DOHH2 (cell line): ENCODE results near the gene GPX1.

ENCODE experiments used
- H3F3A ChIP-seq: fragments of 200-600 bp; sonication (generic), shearing (Covaris generic); 2 replicates; pipeline ENCODE4 v1.6.0; 2016; ENCODE audit warnings: antibody characterized with exemption, mild to moderate bottlenecking; ENCODE audit not compliant: control insufficient read depth, insufficient read depth
- H3K27ac ChIP-seq: fragments of 200-600 bp; sonication (generic); 2 replicates; pipeline ENCODE4 v1.5.1; 2014; ENCODE audit warnings: low read depth, mild to moderate bottlenecking, low read length, moderate library complexity
- H3K27me3 ChIP-seq: fragments of 200-600 bp; sonication (generic); 2 replicates; pipeline ENCODE4 v1.6.1; 2014; ENCODE audit warnings: mild to moderate bottlenecking, low read length, mixed read lengths; ENCODE audit not compliant: control insufficient read depth
- H3K36me3 ChIP-seq: fragments of 200-600 bp; sonication (generic); 2 replicates; pipeline ENCODE4 v1.6.1; 2014; ENCODE audit warnings: mild to moderate bottlenecking, low read length, moderate library complexity, mixed read lengths; ENCODE audit not compliant: control insufficient read depth
- H3K4me1 ChIP-seq: fragments of 200-600 bp; sonication (generic); 2 replicates; pipeline ENCODE4 v1.6.1; 2014; ENCODE audit warnings: mild to moderate bottlenecking, low read length, mixed read lengths; ENCODE audit not compliant: control insufficient read depth
- H3K4me2 ChIP-seq: fragments of 200-600 bp; sonication (generic); 2 replicates; pipeline ENCODE4 v1.6.0; 2014; ENCODE audit warnings: mild to moderate bottlenecking, low read length, moderate library complexity
- H3K4me3 ChIP-seq: fragments of 200-600 bp; sonication (generic); 2 replicates; pipeline ENCODE4 v1.5.1; 2014; ENCODE audit warnings: mild to moderate bottlenecking, low read length, mixed read lengths
- H3K79me2 ChIP-seq: fragments of 200-600 bp; sonication (generic); 2 replicates; pipeline ENCODE4 v1.6.1; 2014; ENCODE audit warnings: mild to moderate bottlenecking, low read length, mixed read lengths; ENCODE audit not compliant: control insufficient read depth
- H3K9me2 ChIP-seq: fragments of 200-600 bp; sonication (generic); replicated peaks from 2 replicates; pipeline ENCODE4 v1.6.1; 2014; ENCODE audit warnings: mild to moderate bottlenecking, low read length, mixed read lengths; ENCODE audit not compliant: control insufficient read depth
- H3K9me3 ChIP-seq: fragments of 200-600 bp; sonication (generic); 2 replicates; pipeline ENCODE4 v1.6.1; 2014; ENCODE audit warnings: antibody characterized with exemption, low read length, mixed read lengths; ENCODE audit not compliant: control insufficient read depth, insufficient read depth
- H4K20me1 ChIP-seq: fragments of 200-600 bp; sonication (generic); 2 replicates; pipeline ENCODE4 v1.6.0; 2014; ENCODE audit warnings: low read depth, mild to moderate bottlenecking, antibody characterized with exemption, low read length, moderate library complexity; ENCODE audit not compliant: control insufficient read depth, insufficient read depth
- EZH2phosphoT487 ChIP-seq: fragments of 200-600 bp; sonication (generic); IDR thresholded peaks from 2 replicates; pipeline ENCODE4 v1.6.1; 2017; ENCODE audit warnings: borderline replicate concordance, mild to moderate bottlenecking, antibody characterized with exemption, low read length, moderate library complexity, mixed read lengths
- TF ChIP-seq, protein P1 (sequence below): fragments of 200-600 bp; sonication (generic); IDR thresholded peaks from one replicate; pipeline ENCODE4 v1.5.1; 2014; ENCODE audit warnings: antibody characterized with exemption, mild to moderate bottlenecking, low read depth, low read length; ENCODE audit not compliant: poor library complexity, severe bottlenecking

The GPX1 gene

GRCh38 chr3:49386056-49386756, 28.1 kb upstream of the GPX1 start:
- Histone ChIP-seq H3K4me1 (peaks cover 50% of the 10 kb centered on the region), H3K9me2 (no peaks in the 10 kb centered on the region), H3K4me2 (peak overlapping the region; percentile 41), H3F3A (no peaks in the 10 kb centered on the region), H3K79me2 (peaks cover 98% of the 10 kb centered on the region), H4K20me1 (peaks cover 29% of the 10 kb centered on the region; the same call in 1 of the 2 replicates), H3K27ac (0 out of 2 replicates have a peak overlapping the region, but pooled peaks have one; percentile 0), H3K27me3 (no peaks in the 10 kb centered on the region), H3K36me3 (peaks cover 30% of the 10 kb centered on the region), H3K9me3 (no peaks in the 10 kb centered on the region), H3K4me3 (no peak overlapping the region; the same call in 1 of the 2 replicates)
- no peak for TF ChIP-seq EZH2phosphoT487
- TF ChIP-seq, protein P1, sequence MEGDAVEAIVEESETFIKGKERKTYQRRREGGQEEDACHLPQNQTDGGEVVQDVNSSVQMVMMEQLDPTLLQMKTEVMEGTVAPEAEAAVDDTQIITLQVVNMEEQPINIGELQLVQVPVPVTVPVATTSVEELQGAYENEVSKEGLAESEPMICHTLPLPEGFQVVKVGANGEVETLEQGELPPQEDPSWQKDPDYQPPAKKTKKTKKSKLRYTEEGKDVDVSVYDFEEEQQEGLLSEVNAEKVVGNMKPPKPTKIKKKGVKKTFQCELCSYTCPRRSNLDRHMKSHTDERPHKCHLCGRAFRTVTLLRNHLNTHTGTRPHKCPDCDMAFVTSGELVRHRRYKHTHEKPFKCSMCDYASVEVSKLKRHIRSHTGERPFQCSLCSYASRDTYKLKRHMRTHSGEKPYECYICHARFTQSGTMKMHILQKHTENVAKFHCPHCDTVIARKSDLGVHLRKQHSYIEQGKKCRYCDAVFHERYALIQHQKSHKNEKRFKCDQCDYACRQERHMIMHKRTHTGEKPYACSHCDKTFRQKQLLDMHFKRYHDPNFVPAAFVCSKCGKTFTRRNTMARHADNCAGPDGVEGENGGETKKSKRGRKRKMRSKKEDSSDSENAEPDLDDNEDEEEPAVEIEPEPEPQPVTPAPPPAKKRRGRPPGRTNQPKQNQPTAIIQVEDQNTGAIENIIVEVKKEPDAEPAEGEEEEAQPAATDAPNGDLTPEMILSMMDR: no peak

DNA sequence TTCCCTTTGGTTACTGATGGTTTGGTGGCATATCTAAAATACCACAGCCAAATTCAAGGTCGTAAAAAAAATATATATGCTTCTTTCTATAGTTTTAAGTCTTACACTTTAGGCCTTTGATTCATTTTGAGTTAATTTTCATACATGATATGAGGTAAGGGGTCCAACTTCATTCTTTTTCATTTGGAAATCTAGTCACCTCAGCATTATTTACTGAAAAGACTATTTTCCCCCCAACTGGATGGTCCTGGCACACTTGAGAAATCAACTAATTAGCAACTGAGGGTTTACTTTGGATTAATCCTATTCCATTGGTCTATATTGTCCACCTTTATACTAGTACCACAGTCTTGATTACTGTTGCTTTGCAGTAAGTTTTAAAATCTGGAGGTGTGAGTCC, 27.5 kb upstream of the GPX1 start:
- peak overlapping the region; percentile 41 for H3K4me2 ChIP-seq
- peaks cover 28% of the 10 kb centered on the region; the same call in 1 of the 2 replicates for H4K20me1 ChIP-seq

DNA sequence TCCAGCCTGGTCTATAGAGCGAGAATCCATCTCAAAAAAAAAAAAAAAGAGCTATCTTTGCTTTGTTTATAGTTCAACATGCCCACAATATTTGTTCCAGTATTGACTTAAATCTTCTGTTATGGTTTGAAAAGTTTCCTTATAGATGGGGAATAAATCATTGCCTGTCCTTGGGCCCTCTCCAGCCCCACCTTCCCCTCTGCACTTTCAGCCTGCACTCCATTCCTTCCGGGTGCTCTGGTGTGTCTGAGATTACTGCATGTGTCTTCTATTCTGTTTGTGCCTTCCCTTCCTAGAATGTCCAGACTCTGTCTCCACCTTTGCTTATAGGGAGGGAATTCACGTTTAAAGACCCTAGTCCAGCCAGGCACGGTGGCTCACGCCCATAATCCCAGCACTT, 25.2 kb upstream of the GPX1 start:
- Histone ChIP-seq H4K20me1 (peaks cover 24% of the 10 kb centered on the region; the same call in 1 of the 2 replicates), H3K9me2 (no peaks in the 10 kb centered on the region), H3K36me3 (peaks cover 17% of the 10 kb centered on the region), H3K4me1 (peaks cover 53% of the 10 kb centered on the region), H3K27me3 (no peaks in the 10 kb centered on the region), H3K79me2 (peaks cover 98% of the 10 kb centered on the region), H3K27ac (no peak overlapping the region), H3K9me3 (no peaks in the 10 kb centered on the region), H3K4me2 (no peak overlapping the region), H3F3A (0 out of 2 replicates have a peak, but pooled peaks cover 6% of the 10 kb centered on the region), H3K4me3 (no peak overlapping the region)
- TF ChIP-seq, protein P1: no peak
- TF ChIP-seq EZH2phosphoT487: no peak

More for the DNA sequence above, 27.5 kb upstream of the GPX1 start:
- Histone ChIP-seq H3F3A (no peaks in the 10 kb centered on the region), H3K9me3 (no peaks in the 10 kb centered on the region), H3K79me2 (peaks cover 98% of the 10 kb centered on the region), H3K27me3 (no peaks in the 10 kb centered on the region), H3K4me1 (peaks cover 53% of the 10 kb centered on the region), H3K4me3 (no peak overlapping the region), H3K27ac (no peak overlapping the region), H3K36me3 (peaks cover 30% of the 10 kb centered on the region), H3K9me2 (no peaks in the 10 kb centered on the region)
- TF ChIP-seq, protein P1: no peak
- no peak for TF ChIP-seq EZH2phosphoT487
